H1 (cell line): ENCODE data around the gene CCNY. TPM values are rescaled to one million over a fixed set of nuclear protein-coding genes. Genes with fewer than 3 reads are reported as not detected.

Experiments used
- CTCF ChIA-PET: fragments of 300-600 bp; sonication (Branson Sonifier 250); formaldehyde crosslinking; loops from one replicate; lab custom pipeline; 2021; ENCODE audit not compliant: partially characterized antibody; lab: Charles Lee
- POLR2A ChIA-PET: fragments of 300-600 bp; sonication (Branson Sonifier 250); formaldehyde crosslinking; loops from one replicate; lab custom pipeline; 2021; ENCODE audit warnings: inconsistent platforms; ENCODE audit not compliant: partially characterized antibody; lab: Charles Lee
- DNase-seq, 2 experiments: peaks; one replicate each; pipeline versions ENCODE4 v3.0.0 to v3.0.0-alpha.2; 2010 to 2022; ENCODE audit warnings: low spot score in 2 of 2, low read depth in 1 of 2, mixed read lengths in 1 of 2
- FAIRE-seq: peaks from 2 replicates; lab custom pipeline; 2011; peaks lifted over from hg19 to GRCh38; lab: Jason Lieb, UNC
- H2AFZ ChIP-seq: 2 replicates; pipeline ENCODE4 v1.8.1; 2012; ENCODE audit warnings: low read length, inconsistent platforms
- H2AK5ac ChIP-seq: 2 replicates; pipeline ENCODE4 v1.6.1; 2013; ENCODE audit warnings: low read depth, low read length
- H2BK120ac ChIP-seq: replicated peaks from 2 replicates; pipeline ENCODE3; 2013; ENCODE audit warnings: low read depth, low read length, inconsistent platforms
- H2BK12ac ChIP-seq: 2 replicates; pipeline ENCODE4 v1.6.1; 2013; ENCODE audit warnings: low read depth, low read length
- H2BK15ac ChIP-seq: 2 replicates; pipeline ENCODE4 v1.6.1; 2013; ENCODE audit warnings: low read length
- H2BK20ac ChIP-seq: 2 replicates; pipeline ENCODE4 v1.6.1; 2013; ENCODE audit warnings: low read length
- H2BK5ac ChIP-seq: 2 replicates; pipeline ENCODE4 v1.6.1; 2013; ENCODE audit warnings: low read depth, low read length
- H3K14ac ChIP-seq: 2 replicates; pipeline ENCODE4 v1.6.1; 2013; ENCODE audit warnings: inconsistent platforms; ENCODE audit not compliant: insufficient read length
- H3K18ac ChIP-seq: 2 replicates; pipeline ENCODE4 v1.6.1; 2013; ENCODE audit warnings: low read length; ENCODE audit errors: extremely low read depth
- H3K23ac ChIP-seq: 2 replicates; pipeline ENCODE4 v1.6.1; 2013; ENCODE audit warnings: inconsistent platforms; ENCODE audit not compliant: insufficient read length
- H3K23me2 ChIP-seq: 2 replicates; pipeline ENCODE4 v1.6.1; 2013; ENCODE audit warnings: low read depth, low read length
- H3K27ac ChIP-seq: 2 replicates; pipeline ENCODE4 v1.6.1; 2011; ENCODE audit warnings: low read depth, low read length, inconsistent platforms
- H3K27me3 ChIP-seq, 4 experiments: replicated peaks in 1 of 4; 1 replicate in 1 of 4; 2 replicates in 3 of 4; pipeline versions ENCODE4 v1.6.1 to v1.8.1; 2011 to 2013; ENCODE audit warnings: low read length in 3 of 4, mild to moderate bottlenecking in 3 of 4, inconsistent platforms in 2 of 4, mixed read lengths in 2 of 4, moderate library complexity in 1 of 4; ENCODE audit not compliant: control insufficient read depth in 3 of 4, insufficient read depth in 3 of 4; ENCODE audit errors: extremely low read depth in 1 of 4
- H3K36me3 ChIP-seq, 4 experiments: 2 replicates each; pipeline versions ENCODE4 v1.6.1 to v1.8.1; 2011 to 2013; ENCODE audit warnings: mild to moderate bottlenecking in 4 of 4, low read length in 3 of 4, moderate library complexity in 2 of 4, control low read depth in 1 of 4, inconsistent platforms in 1 of 4; ENCODE audit not compliant: insufficient read depth in 4 of 4, control insufficient read depth in 2 of 4
- H3K4ac ChIP-seq: replicated peaks from 2 replicates; pipeline ENCODE3; 2013; ENCODE audit warnings: low read length, low read depth, mixed read lengths, inconsistent platforms; ENCODE audit not compliant: insufficient read length
- H3K4me1 ChIP-seq, 4 experiments: replicated peaks in 1 of 4; 1 replicate in 1 of 4; 2 replicates in 3 of 4; pipeline versions ENCODE4 v1.6.1 to v1.8.1; 2011 to 2013; ENCODE audit warnings: low read length in 3 of 4, inconsistent platforms in 2 of 4, mixed read lengths in 1 of 4; ENCODE audit not compliant: insufficient read depth in 4 of 4, control insufficient read depth in 3 of 4
- H3K4me2 ChIP-seq, 2 experiments: 2 replicates each; pipeline versions ENCODE4 v1.6.1 to v1.8.1; 2011 to 2013; ENCODE audit warnings: low read depth in 2 of 2, low read length in 2 of 2, control low read depth in 1 of 2, inconsistent platforms in 1 of 2, mild to moderate bottlenecking in 1 of 2; ENCODE audit not compliant: insufficient read depth in 1 of 2
- H3K4me3 ChIP-seq, 4 experiments: fragments of 200-600, 300-600 bp in 1 of 4; sonication (generic), shearing (Covaris generic), sonication (Bioruptor Twin) in 1 of 4; 2 replicates each; pipeline versions ENCODE4 v1.5.1 to v1.8.1; 2011 to 2016; ENCODE audit warnings: low read length in 4 of 4, low read depth in 3 of 4, control low read depth in 2 of 4, inconsistent platforms in 2 of 4, mild to moderate bottlenecking in 2 of 4, mixed read lengths in 1 of 4, moderate library complexity in 1 of 4; ENCODE audit not compliant: insufficient read depth in 2 of 4; ENCODE audit errors: extremely low read depth in 1 of 4
- H3K56ac ChIP-seq: replicated peaks from 2 replicates; pipeline ENCODE3; 2013; ENCODE audit warnings: low read depth, mild to moderate bottlenecking, mixed read lengths, low read length, inconsistent platforms; ENCODE audit not compliant: insufficient read length
- H3K79me1 ChIP-seq: 2 replicates; pipeline ENCODE4 v1.6.1; 2013; ENCODE audit warnings: low read depth, low read length, control low read depth
- H3K79me2 ChIP-seq, 2 experiments: 2 replicates each; pipeline versions ENCODE4 v1.6.1 to v1.8.1; 2012 to 2013; ENCODE audit warnings: low read length in 2 of 2, mild to moderate bottlenecking in 2 of 2, inconsistent platforms in 1 of 2; ENCODE audit not compliant: insufficient read depth in 2 of 2, control insufficient read depth in 1 of 2
- H3K9ac ChIP-seq, 4 experiments: replicated peaks in 1 of 4; 1 replicate in 1 of 4; 2 replicates in 3 of 4; pipeline versions ENCODE4 v1.6.1 to v1.8.1; 2011 to 2013; ENCODE audit warnings: low read depth in 3 of 4, low read length in 3 of 4, control low read depth in 2 of 4, mild to moderate bottlenecking in 2 of 4, moderate library complexity in 2 of 4, inconsistent platforms in 1 of 4; ENCODE audit errors: extremely low read depth in 1 of 4
- H3K9me3 ChIP-seq, 2 experiments: 2 replicates each; pipeline versions ENCODE4 v1.6.1 to v1.8.1; 2012 to 2013; ENCODE audit warnings: mild to moderate bottlenecking in 2 of 2, moderate library complexity in 2 of 2, control low read depth in 1 of 2, inconsistent platforms in 1 of 2, low read depth in 1 of 2, low read length in 1 of 2, mixed read lengths in 1 of 2; ENCODE audit not compliant: insufficient read depth in 2 of 2
- H4K20me1 ChIP-seq, 2 experiments: replicated peaks in 1 of 2; 2 replicates each; pipeline versions ENCODE3 to v1.8.1; 2011 to 2013; ENCODE audit warnings: inconsistent platforms in 2 of 2, low read length in 2 of 2, mild to moderate bottlenecking in 1 of 2; ENCODE audit not compliant: insufficient read depth in 2 of 2, control insufficient read depth in 1 of 2
- H4K5ac ChIP-seq: 2 replicates; pipeline ENCODE4 v1.6.1; 2013; ENCODE audit warnings: low read length, low read depth, mixed read lengths, inconsistent platforms; ENCODE audit not compliant: insufficient read length
- H4K8ac ChIP-seq: 2 replicates; pipeline ENCODE4 v1.8.0; 2013; ENCODE audit warnings: mild to moderate bottlenecking, moderate library complexity, low read length, inconsistent platforms; ENCODE audit not compliant: insufficient read depth; ENCODE audit errors: extremely low read depth
- H4K91ac ChIP-seq: replicated peaks from 2 replicates; pipeline ENCODE3; 2013; ENCODE audit warnings: low read length, mixed read lengths, inconsistent platforms; ENCODE audit not compliant: insufficient read length
- CREB1 ChIP-seq: IDR thresholded peaks from 2 replicates; pipeline ENCODE4 v1.6.1; 2012; ENCODE audit warnings: inconsistent platforms
- KDM1A ChIP-seq: fragments of 200-600, 300-600 bp; sonication (generic); IDR thresholded peaks from 2 replicates; pipeline ENCODE4 v1.7.1; 2016; ENCODE audit warnings: mild to moderate bottlenecking, low read length, borderline replicate concordance
- KDM4A ChIP-seq: IDR thresholded peaks from one replicate; pipeline ENCODE4 v1.7.1; 2012; ENCODE audit warnings: low read depth, mild to moderate bottlenecking, moderate library complexity, low read length, inconsistent platforms; ENCODE audit not compliant: severe bottlenecking
- WGBS, 2 experiments: shearing (Covaris generic) in 1 of 2; methylation state at CpG; one replicate each; pipeline versions ENCODE4 v1.1.6 to v1.1.7; 2013 to 2015; ENCODE audit warnings: low lambda C conversion rate in 2 of 2, mixed read lengths in 2 of 2, inconsistent platforms in 1 of 2, low coverage in 1 of 2, missing lambda C conversion rate in 1 of 2; ENCODE audit not compliant: insufficient replicate concordance in 2 of 2, insufficient coverage in 1 of 2, insufficient read length in 1 of 2; ENCODE audit errors: extremely low coverage in 1 of 2, missing lambda C conversion rate in 1 of 2; 5-methylcytosine and 5-hydroxymethylcytosine counted together
- polyA plus RNA-seq, 7 experiments: library from polyadenylated mRNA; depleted of rRNA in 3 of 7; stranded (reverse) in 5 of 7; unstranded in 2 of 7; fragments of >200 nt in 5 of 7; fragments of 200-250 nt in 2 of 7; gene quantifications; 1 replicate in 5 of 7; 2 replicates in 1 of 7; 4 replicates in 1 of 7; pipeline versions ENCODE4 v1.2.1 to v1.2.3, GENCODE V29; 2011 to 2013; ENCODE audit warnings: missing spikeins in 2 of 7, mixed read lengths in 2 of 7
- total RNA-seq: library from RNA; stranded (reverse); fragmentation: NEBNext Ultra II Directional; extraction: Animal tissue kit (Norgen Biotek cat#: 25700); gene quantifications from 2 replicates; pipeline ENCODE4 v1.2.1, GENCODE V29; 2021

Gene CCNY
- total and polyA plus RNA-seq, 2 of the 8 experiments (the other 6 are each of a cell fraction or from before 2014, with no cell fraction given), result 25.3 to 68.2 TPM

DNA sequence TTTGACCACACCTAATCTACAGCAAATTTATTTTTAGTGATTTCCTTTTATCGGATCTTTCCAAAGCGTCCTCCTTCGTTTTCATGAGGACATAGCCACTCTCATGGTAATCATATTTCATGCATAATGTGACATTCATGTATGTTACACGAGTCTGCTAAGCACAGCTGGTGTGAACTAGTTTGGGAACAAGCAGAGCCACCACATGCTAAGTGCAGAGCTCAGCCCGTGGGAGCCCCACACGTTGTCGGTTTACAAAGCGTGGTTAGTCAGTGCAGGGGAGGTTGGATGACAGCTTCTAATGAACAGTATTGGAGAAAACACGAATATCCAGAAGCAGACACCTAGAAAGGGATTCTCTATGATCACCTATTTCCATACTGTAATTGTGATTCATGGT is 190.4 kb downstream of the CCNY start:
- WGBS, 2 experiments, result 80% methylated on average over 9 of the region's 9 CpGs; no CpG with 5 or more reads in 1 of the 2 experiments
- no peak overlapping the region for H3K14ac ChIP-seq
- H4K91ac ChIP-seq, result no peak overlapping the region
- no peaks in the 10 kb centered on the region for H3K79me2 ChIP-seq
- H2AFZ ChIP-seq, result no peak overlapping the region
- FAIRE-seq, result no peak
- no peak overlapping the region for H2AK5ac ChIP-seq
- H3K23me2 ChIP-seq, result no peaks in the 10 kb centered on the region
- no peak overlapping the region for H3K9ac ChIP-seq
- H4K20me1 ChIP-seq, result no peaks in the 10 kb centered on the region
- H2BK12ac ChIP-seq, result no peak overlapping the region
- H3K27me3 ChIP-seq, result no peaks in the 10 kb centered on the region
- H3K36me3 ChIP-seq, result no peaks in the 10 kb centered on the region
- ChIA-PET CTCF (interaction anchor here (0.6 to 2.5 kb wide), 3 partner anchors 20 to 325 kb away, joined by 4 to 13 read pairs (median 4); no protein-coding TSS in a partner anchor), POLR2A (no interaction called here)
- no peak overlapping the region for H4K8ac ChIP-seq
- no peak overlapping the region for H3K23ac ChIP-seq
- no peak overlapping the region for H3K4me2 ChIP-seq
- H2BK5ac ChIP-seq, result no peak overlapping the region
- no peaks in the 10 kb centered on the region for H3K9me3 ChIP-seq
- no peak overlapping the region for H2BK20ac ChIP-seq
- no peak overlapping the region for H3K4ac ChIP-seq
- TF ChIP-seq CREB1 (no peak), KDM1A (no peak), KDM4A (no peak)
- no peak overlapping the region for H2BK120ac ChIP-seq
- no peak overlapping the region for H3K18ac ChIP-seq
- H3K4me1 ChIP-seq, result peaks cover 0 to 6% (median 0%) of the 10 kb centered on the region in 4 experiments; a peak in 3 of 7 replicates
- H3K79me1 ChIP-seq, result no peaks in the 10 kb centered on the region
- no peak overlapping the region for H3K56ac ChIP-seq
- DNase-seq, result no peak
- H3K4me3 ChIP-seq, result no peak overlapping the region
- H3K27ac ChIP-seq, result no peak overlapping the region
- H2BK15ac ChIP-seq, result no peak overlapping the region
- H4K5ac ChIP-seq, result no peak overlapping the region
